ENCODE data around the gene SLC25A10. TPM values are rescaled to one million over a fixed set of nuclear protein-coding genes. Genes with fewer than 3 reads are reported as not detected.

SLC25A10 gene
- total RNA-seq, 1 experiment from 2014 or later: 46.8 TPM

- Histone ChIP-seq H3K4me3 (ENCODE audit: low read depth, low read length, poor library complexity, severe bottlenecking) (no peak overlapping the region), H3K4me1 (ENCODE audit: insufficient read depth, low read length, poor library complexity, severe bottlenecking) (peaks cover 3% of the 10 kb centered on the region), H3K9me3 (ENCODE audit: low read depth, low read length, poor library complexity, severe bottlenecking) (no peaks in the 10 kb centered on the region), H3K36me3 (ENCODE audit: insufficient read depth, low read length, poor library complexity, severe bottlenecking) (no peaks in the 10 kb centered on the region), H3K27me3 (replicated peaks; ENCODE audit: insufficient read depth, low read depth, low read length, poor library complexity) (no peaks in the 10 kb centered on the region), H3K27ac (ENCODE audit: low read depth, low read length, poor library complexity, severe bottlenecking) (no peak overlapping the region)
- ChIA-PET CTCF (no interaction called here), POLR2A (ENCODE audit: low non-redundant PET) (no interaction called here)
- no peak for DNase-seq (ENCODE audit: low spot score)
- TF ChIP-seq EZH2 (IDR thresholded peaks at IDR 0.05; ENCODE audit: borderline replicate concordance, low read depth, low read length, poor library complexity, severe bottlenecking) (no peak), CTCF (conservative IDR thresholded peaks at IDR 0.05; ENCODE audit: low read depth, low read length) (no peak)
- intact Hi-C loops (cut with micrococcal nuclease; ENCODE audit: unreplicated experiment): no loop called here
- BruUV-seq (replicated peaks): no TSS peak
Observed at GRCh38 chr17:81740395-81740961, 28.4 kb downstream of the SLC25A10 start.

- no TSS peak for BruUV-seq (replicated peaks)
- H3K4me1 ChIP-seq (ENCODE audit: insufficient read depth, low read length, poor library complexity, severe bottlenecking): no peaks in the 10 kb centered on the region
- DNase-seq (ENCODE audit: low spot score): no peak
- no peak for TF ChIP-seq CTCF (conservative IDR thresholded peaks at IDR 0.05; ENCODE audit: low read depth, low read length)
- TF ChIP-seq EZH2 (IDR thresholded peaks at IDR 0.05; ENCODE audit: borderline replicate concordance, low read depth, low read length, poor library complexity, severe bottlenecking): no peak
- intact Hi-C loops (cut with micrococcal nuclease; ENCODE audit: unreplicated experiment): no loop called here
- CTCF ChIA-PET: no interaction called here
- no peaks in the 10 kb centered on the region for H3K36me3 ChIP-seq (ENCODE audit: insufficient read depth, low read length, poor library complexity, severe bottlenecking)
- H3K27ac ChIP-seq (ENCODE audit: low read depth, low read length, poor library complexity, severe bottlenecking): no peak overlapping the region
- H3K9me3 ChIP-seq (ENCODE audit: low read depth, low read length, poor library complexity, severe bottlenecking): no peaks in the 10 kb centered on the region
- H3K27me3 ChIP-seq (replicated peaks; ENCODE audit: insufficient read depth, low read depth, low read length, poor library complexity): no peaks in the 10 kb centered on the region
- no peak overlapping the region for H3K4me3 ChIP-seq (ENCODE audit: low read depth, low read length, poor library complexity, severe bottlenecking)
- POLR2A ChIA-PET (ENCODE audit: low non-redundant PET): no interaction called here
Observed at GRCh38 chr17:81741049-81741593, 29.0 kb downstream of the SLC25A10 start.

- Histone ChIP-seq H3K36me3 (ENCODE audit: insufficient read depth, low read length, poor library complexity, severe bottlenecking) (no peaks in the 10 kb centered on the region), H3K4me1 (ENCODE audit: insufficient read depth, low read length, poor library complexity, severe bottlenecking) (no peaks in the 10 kb centered on the region), H3K27me3 (replicated peaks; ENCODE audit: insufficient read depth, low read depth, low read length, poor library complexity) (no peaks in the 10 kb centered on the region), H3K4me3 (ENCODE audit: low read depth, low read length, poor library complexity, severe bottlenecking) (no peak overlapping the region), H3K27ac (ENCODE audit: low read depth, low read length, poor library complexity, severe bottlenecking) (no peak overlapping the region), H3K9me3 (ENCODE audit: low read depth, low read length, poor library complexity, severe bottlenecking) (no peaks in the 10 kb centered on the region)
- CTCF ChIA-PET: no interaction called here
- POLR2A ChIA-PET (ENCODE audit: low non-redundant PET): no interaction called here
- intact Hi-C loops (cut with micrococcal nuclease; ENCODE audit: unreplicated experiment): no loop called here
- no TSS peak for BruUV-seq (replicated peaks)
- TF ChIP-seq EZH2 (IDR thresholded peaks at IDR 0.05; ENCODE audit: borderline replicate concordance, low read depth, low read length, poor library complexity, severe bottlenecking) (no peak), CTCF (conservative IDR thresholded peaks at IDR 0.05; ENCODE audit: low read depth, low read length) (no peak)
- DNase-seq (ENCODE audit: low spot score): no peak
Observed at GRCh38 chr17:81741594-81742452, 29.7 kb downstream of the SLC25A10 start.

Small RNAs within 50 kb of the gene (microRNA-seq; reads per million reads assigned to microRNA genes)
- gene MIR6786: 1.9 reads per million

Other genes with a start within 250 kb of the SLC25A10 start
- gene ACTG1, start 199.5 kb upstream of the SLC25A10 start, total RNA-seq (2021): 2,855 and 3,247 TPM in 2 replicates
- 0.26 and 0.31 TPM in 2 replicates for gene FSCN2, start 183.9 kb upstream of the SLC25A10 start, total RNA-seq (2021)
- 49.4 and 49.5 TPM in 2 replicates for gene FAAP100, start 159.9 kb upstream of the SLC25A10 start, total RNA-seq (2021)
- 188 and 195 TPM in 2 replicates for gene NPLOC4, start 75.2 kb upstream of the SLC25A10 start, total RNA-seq (2021)
- gene TSPAN10, start 75.1 kb upstream of the SLC25A10 start, total RNA-seq (2021): 0.74 and 1.1 TPM in 2 replicates
- gene PDE6G, start 55.7 kb upstream of the SLC25A10 start, total RNA-seq (2021): 0.43 and 0.52 TPM in 2 replicates
- 36.1 and 44.6 TPM in 2 replicates for gene OXLD1, start 45.7 kb upstream of the SLC25A10 start, total RNA-seq (2021)
- 52.8 and 56.3 TPM in 2 replicates for gene CCDC137, start 45.5 kb upstream of the SLC25A10 start, total RNA-seq (2021)
- 62.8 and 67.4 TPM in 2 replicates for gene ARL16, start 28.5 kb upstream of the SLC25A10 start, total RNA-seq (2021)
- 145 and 187 TPM in 2 replicates for gene HGS, start 28.3 kb upstream of the SLC25A10 start, total RNA-seq (2021)
- gene MRPL12, start 8.9 kb upstream of the SLC25A10 start, total RNA-seq (2021): 184 and 186 TPM in 2 replicates
- not detected in 2 replicates for gene GCGR, start 91.9 kb downstream of the SLC25A10 start, total RNA-seq (2021)
- gene MCRIP1, start 121.0 kb downstream of the SLC25A10 start, total RNA-seq (2021): 126 and 130 TPM in 2 replicates
- gene PPP1R27, start 122.8 kb downstream of the SLC25A10 start, total RNA-seq (2021): not detected in 2 replicates
- gene P4HB, start 148.3 kb downstream of the SLC25A10 start, total RNA-seq (2021): 491 and 503 TPM in 2 replicates
- gene ARHGDIA, start 159.1 kb downstream of the SLC25A10 start, total RNA-seq (2021): 568 and 667 TPM in 2 replicates
- 251 and 258 TPM in 2 replicates for gene ALYREF, start 179.3 kb downstream of the SLC25A10 start, total RNA-seq (2021)
- 128 and 138 TPM in 2 replicates for gene ANAPC11, start 179.4 kb downstream of the SLC25A10 start, total RNA-seq (2021)
- gene NPB, start 190.0 kb downstream of the SLC25A10 start, total RNA-seq (2021): 0.75 and 0.87 TPM in 2 replicates
- 55.4 and 58.3 TPM in 2 replicates for gene PCYT2, start 199.1 kb downstream of the SLC25A10 start, total RNA-seq (2021)
- gene SIRT7, start 205.9 kb downstream of the SLC25A10 start, total RNA-seq (2021): 34.8 and 36.6 TPM in 2 replicates
- gene MAFG, start 215.5 kb downstream of the SLC25A10 start, total RNA-seq (2021): 46.7 and 49.7 TPM in 2 replicates
- 75.5 and 108 TPM in 2 replicates for gene PYCR1, start 225.0 kb downstream of the SLC25A10 start, total RNA-seq (2021)
- gene MYADML2, start 234.9 kb downstream of the SLC25A10 start, total RNA-seq (2021): not detected in 2 replicates
- gene NOTUM, start 248.9 kb downstream of the SLC25A10 start, total RNA-seq (2021): not detected in 2 replicates

All from A673 (cell line).